BLaER1 treated with 17β-estradiol and CSF1 and Interleukin-3, amounts not matched to agents 10 nM and 100 nM (cell line): ENCODE data around the gene NLRP9.

Source experiments
- H3K27ac ChIP-seq, 11 experiments: shearing (Covaris generic); formaldehyde crosslinking; 2 replicates each; pipeline ENCODE4 v1.8.1; 2022
- H3K27me3 ChIP-seq, 11 experiments: shearing (Covaris generic); formaldehyde crosslinking; 2 replicates each; pipeline ENCODE4 v1.8.1; 2022
- H3K36me3 ChIP-seq, 11 experiments: shearing (Covaris generic); formaldehyde crosslinking; 2 replicates each; pipeline ENCODE4 v1.8.1; 2022
- H3K4me1 ChIP-seq, 10 experiments: shearing (Covaris generic); formaldehyde crosslinking; 2 replicates each; pipeline ENCODE4 v1.8.1; 2022
- H3K4me2 ChIP-seq, 11 experiments: shearing (Covaris generic); formaldehyde crosslinking; 2 replicates each; pipeline ENCODE4 v1.8.1; 2022
- H3K4me3 ChIP-seq, 10 experiments: shearing (Covaris generic); formaldehyde crosslinking; 2 replicates each; pipeline ENCODE4 v1.8.1; 2022
- H3K9ac ChIP-seq, 11 experiments: shearing (Covaris generic); formaldehyde crosslinking; 2 replicates each; pipeline ENCODE4 v1.8.1; 2022
- H3K9me3 ChIP-seq, 11 experiments: shearing (Covaris generic); formaldehyde crosslinking; replicated peaks in 1 of 11; 2 replicates each; pipeline ENCODE4 v1.8.1; 2022
- H4K20me1 ChIP-seq, 11 experiments: shearing (Covaris generic); formaldehyde crosslinking; 2 replicates each; pipeline ENCODE4 v1.8.1; 2022
- Cebpa-rat ChIP-seq, 11 experiments: shearing (Covaris generic); IDR thresholded peaks; 2 replicates each; pipeline ENCODE4 v1.8.1; 2022

Gene NLRP9

DNA sequence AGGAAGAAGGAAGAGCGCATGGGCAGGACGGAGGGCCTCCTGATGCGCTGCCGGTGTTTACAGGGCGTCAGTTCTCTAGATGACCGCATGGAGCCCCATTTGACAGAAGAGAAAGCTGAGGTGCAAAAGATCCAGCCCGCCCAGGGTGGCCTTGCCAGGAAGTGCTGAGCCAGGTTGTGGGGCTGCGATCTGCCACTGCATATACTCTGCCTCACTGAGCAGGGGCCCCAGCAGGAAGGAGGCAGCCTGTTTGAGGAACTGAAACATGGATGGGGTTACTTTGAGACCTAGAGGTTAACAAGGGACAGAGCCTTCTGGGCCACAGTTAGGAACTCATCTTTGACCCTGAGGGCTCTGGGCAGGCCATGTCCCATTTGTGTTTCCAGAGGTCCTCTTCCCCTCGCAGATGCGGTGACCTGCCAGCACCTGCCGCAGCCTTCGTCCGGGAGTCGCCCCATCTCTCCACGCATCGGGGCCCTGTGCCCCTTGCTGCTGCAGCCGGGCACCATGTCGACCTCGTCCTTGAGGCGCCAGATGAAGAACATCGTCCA lies 60.0 kb downstream of the NLRP9 start:
- Histone ChIP-seq H3K9me3 (no peaks in the 10 kb centered on the region), H3K9ac (peak overlapping the region; percentile 93 to 98 (median 97)), H3K4me1 (peaks cover 56 to 71% (median 65%) of the 10 kb centered on the region in 10 experiments), H3K36me3 (peaks cover 55 to 71% (median 60%) of the 10 kb centered on the region in 11 experiments), H4K20me1 (peaks cover 48 to 96% (median 83%) of the 10 kb centered on the region in 11 experiments), H3K27me3 (no peaks in the 10 kb centered on the region), H3K27ac (peak overlapping the region; percentile 92 to 98 (median 95)), H3K4me3 (peak overlapping the region; percentile 79 to 98 (median 92); a peak in 19 of 20 replicates), H3K4me2 (peak overlapping the region; percentile 87 to 98 (median 93))
- TF ChIP-seq Cebpa-rat (IDR thresholded peaks at IDR 0.05), result no peak

GRCh38 chr19:55677572-55678028 lies 60.6 kb downstream of the NLRP9 start:
- H3K9me3 ChIP-seq, result no peaks in the 10 kb centered on the region
- H3K9ac ChIP-seq, result peak overlapping the region; percentile 93 to 98 (median 97)
- H3K27ac ChIP-seq, result peak overlapping the region; percentile 92 to 98 (median 95)
- peaks cover 62 to 77% (median 70%) of the 10 kb centered on the region in 10 experiments for H3K4me1 ChIP-seq
- peak overlapping the region; percentile 79 to 98 (median 92) for H3K4me3 ChIP-seq
- H3K36me3 ChIP-seq, result peaks cover 54 to 71% (median 60%) of the 10 kb centered on the region in 11 experiments
- peaks cover 48 to 96% (median 83%) of the 10 kb centered on the region in 11 experiments for H4K20me1 ChIP-seq
- no peaks in the 10 kb centered on the region for H3K27me3 ChIP-seq
- no peak for TF ChIP-seq Cebpa-rat (IDR thresholded peaks at IDR 0.05)
- H3K4me2 ChIP-seq, result peak overlapping the region; percentile 87 to 98 (median 93)

DNA sequence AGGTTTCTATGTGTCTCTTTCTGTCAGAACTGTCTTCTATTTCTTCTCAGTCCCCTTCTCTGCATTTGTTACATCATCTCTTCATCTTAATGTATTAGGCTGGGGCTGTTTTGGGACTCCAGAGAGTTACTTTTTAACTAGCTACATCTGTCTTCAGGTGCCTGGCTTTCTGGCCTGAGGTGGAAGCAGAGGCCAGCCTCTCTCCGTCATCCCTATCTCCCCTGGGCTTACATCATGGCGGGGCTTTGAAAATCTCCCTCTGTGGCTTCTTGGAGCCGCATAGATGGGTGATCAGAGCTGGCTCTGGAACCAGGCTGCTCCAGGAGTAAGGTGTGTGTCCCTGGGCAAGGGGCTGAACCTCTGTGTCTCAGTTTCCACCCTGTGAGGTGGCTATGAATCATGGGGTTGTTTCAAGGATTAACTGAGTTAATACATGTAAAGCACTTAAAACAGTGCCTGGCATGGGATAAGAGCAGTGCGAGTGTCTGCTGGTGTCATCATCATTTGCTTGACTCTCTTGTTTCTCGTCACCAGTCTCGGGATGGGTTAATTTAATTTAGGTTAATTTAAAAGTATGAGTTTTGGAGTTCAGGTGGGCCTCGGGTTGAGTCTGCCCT lies 61.2 kb downstream of the NLRP9 start:
- Histone ChIP-seq H3K4me2 (peak overlapping the region; percentile 87 to 98 (median 93)), H3K9ac (peak overlapping the region; percentile 93 to 98 (median 97)), H3K9me3 (no peaks in the 10 kb centered on the region), H3K4me3 (peak overlapping the region; percentile 79 to 98 (median 92)), H3K36me3 (peaks cover 52 to 71% (median 60%) of the 10 kb centered on the region in 11 experiments), H3K27me3 (no peaks in the 10 kb centered on the region), H3K27ac (peak overlapping the region; percentile 92 to 98 (median 95)), H4K20me1 (peaks cover 48 to 96% (median 83%) of the 10 kb centered on the region in 11 experiments), H3K4me1 (peaks cover 63 to 83% (median 76%) of the 10 kb centered on the region in 10 experiments)
- no peak for TF ChIP-seq Cebpa-rat (IDR thresholded peaks at IDR 0.05)

DNA sequence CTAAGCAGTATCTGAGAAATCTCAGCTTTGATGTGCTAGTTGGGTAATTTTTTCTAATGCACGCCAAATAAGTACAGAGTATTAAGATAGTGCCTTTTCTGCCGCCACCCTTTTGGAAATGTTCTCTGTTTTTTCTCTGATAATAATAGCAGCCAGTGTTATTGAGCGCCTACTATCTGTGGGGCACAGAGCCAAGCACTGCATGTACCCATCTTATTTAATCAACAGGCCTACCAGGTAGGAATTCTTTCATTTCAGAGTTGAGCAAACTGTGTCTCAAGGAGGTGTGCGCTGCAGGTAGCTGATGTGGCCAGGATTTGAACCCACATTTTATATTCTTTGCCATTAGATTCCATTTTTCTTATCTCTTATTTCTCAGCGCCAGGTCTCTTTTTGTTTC lies 61.8 kb downstream of the NLRP9 start:
- H3K27me3 ChIP-seq, result no peaks in the 10 kb centered on the region
- peak overlapping the region; percentile 87 to 98 (median 93) for H3K4me2 ChIP-seq
- H3K9me3 ChIP-seq, result no peaks in the 10 kb centered on the region
- peaks cover 58 to 87% (median 82%) of the 10 kb centered on the region in 10 experiments for H3K4me1 ChIP-seq
- H4K20me1 ChIP-seq, result peaks cover 48 to 96% (median 83%) of the 10 kb centered on the region in 11 experiments
- peak overlapping the region; percentile 93 to 98 (median 97) for H3K9ac ChIP-seq
- peak overlapping the region; percentile 79 to 98 (median 92) for H3K4me3 ChIP-seq
- no peak for TF ChIP-seq Cebpa-rat (IDR thresholded peaks at IDR 0.05)
- H3K27ac ChIP-seq, result peak overlapping the region; percentile 92 to 98 (median 95)
- peaks cover 46 to 71% (median 60%) of the 10 kb centered on the region in 11 experiments for H3K36me3 ChIP-seq

DNA sequence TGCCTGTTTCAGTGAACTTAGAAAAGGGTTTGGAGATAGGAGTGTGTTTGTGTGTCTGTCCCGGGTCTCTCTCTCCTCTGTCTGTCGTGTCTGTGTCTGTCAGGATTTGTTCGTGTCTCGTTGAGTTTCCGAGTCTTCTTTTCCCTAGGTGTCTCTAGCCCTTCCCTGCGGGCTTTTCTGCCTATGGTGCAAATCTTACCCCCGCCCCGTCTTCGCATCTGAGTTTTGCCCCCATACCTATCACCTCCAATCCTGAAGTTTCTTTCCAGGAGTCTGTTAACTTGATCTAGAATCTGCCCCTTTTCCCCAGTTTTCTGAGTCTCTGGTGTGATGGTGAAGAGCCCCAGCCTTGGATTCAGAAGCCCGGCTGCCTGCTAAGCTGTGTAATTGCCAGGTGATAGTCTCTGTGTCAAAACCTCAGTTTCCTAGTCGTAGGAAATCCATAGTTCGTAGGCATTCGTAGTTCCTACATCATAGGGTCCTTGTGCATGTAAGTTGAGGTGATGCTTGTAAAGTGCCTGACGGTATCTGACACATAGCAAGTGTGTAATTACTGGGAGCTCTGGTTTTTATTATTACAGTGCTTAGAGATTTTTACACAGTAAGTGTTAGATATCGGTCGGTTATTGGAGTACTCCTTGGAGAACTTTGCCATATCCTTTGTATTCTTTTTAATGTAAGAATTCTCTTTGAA lies 62.4 kb downstream of the NLRP9 start:
- Histone ChIP-seq H3K4me3 (peak overlapping the region; percentile 79 to 98 (median 92)), H3K36me3 (peaks cover 41 to 70% (median 59%) of the 10 kb centered on the region in 11 experiments), H3K27ac (peak overlapping the region; percentile 92 to 98 (median 95)), H3K9ac (peak overlapping the region; percentile 93 to 98 (median 97)), H3K27me3 (no peaks in the 10 kb centered on the region), H4K20me1 (peaks cover 48 to 96% (median 83%) of the 10 kb centered on the region in 11 experiments), H3K4me2 (peak overlapping the region; percentile 87 to 98 (median 93)), H3K4me1 (peaks cover 53 to 87% (median 82%) of the 10 kb centered on the region in 10 experiments), H3K9me3 (no peaks in the 10 kb centered on the region)
- no peak for TF ChIP-seq Cebpa-rat (IDR thresholded peaks at IDR 0.05)

DNA sequence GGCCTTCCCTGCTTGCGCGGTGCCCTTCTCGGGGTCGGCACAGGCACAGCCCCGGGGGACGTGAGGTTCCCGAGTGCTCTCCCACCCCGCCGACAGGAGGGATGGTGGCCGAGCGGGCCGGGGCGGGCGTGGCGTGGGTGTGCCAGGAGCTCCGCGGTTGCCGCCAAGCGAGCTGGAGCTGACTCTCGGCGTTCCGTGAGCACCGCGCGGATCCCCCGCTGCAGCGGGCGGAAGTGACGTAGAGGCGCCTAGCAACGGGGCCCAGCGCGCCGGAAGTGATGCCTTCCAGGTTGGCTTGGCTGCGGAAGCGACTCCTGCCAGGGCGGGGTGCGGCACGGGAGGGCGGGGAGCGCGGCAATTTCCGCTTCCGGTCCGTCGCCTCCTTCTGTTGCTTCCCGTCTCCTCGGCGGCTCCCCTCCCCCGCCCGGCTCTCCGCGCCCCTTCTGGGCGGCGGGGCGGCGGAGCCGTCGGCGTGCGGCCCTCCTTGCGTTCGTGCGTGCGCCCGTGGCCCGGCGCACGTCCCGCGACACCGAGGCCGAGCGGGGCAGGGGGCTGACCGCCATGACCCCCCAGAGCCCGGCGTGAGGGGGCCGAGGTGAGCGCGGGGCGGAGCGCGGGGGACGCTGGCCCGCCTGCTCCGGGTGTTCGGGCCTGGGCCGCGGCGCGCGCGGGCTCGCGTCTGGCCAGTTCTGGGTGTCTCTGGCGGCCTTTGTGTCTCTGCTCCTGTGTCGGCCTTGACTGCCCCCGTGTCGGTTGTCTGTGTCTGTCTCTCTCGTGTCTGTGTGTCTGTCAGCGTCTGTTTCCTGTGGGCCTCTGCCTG lies 63.2 kb downstream of the NLRP9 start, which contains the start of gene EPN1:
TSS of gene EPN1 (plus strand) at position 386 of the 820 bp plus-strand sequence. CDS start 3,402 bp downstream, outside the sequence.
- no peak for TF ChIP-seq Cebpa-rat (IDR thresholded peaks at IDR 0.05)
- H3K27ac ChIP-seq, result peak within 1 kb of the TSS; percentile 92 to 98 (median 95)
- H3K9me3 ChIP-seq, result no peaks in the 10 kb centered on the region
- peaks cover 48 to 96% (median 83%) of the 10 kb centered on the region in 11 experiments for H4K20me1 ChIP-seq
- peak within 1 kb of the TSS; percentile 79 to 98 (median 92) for H3K4me3 ChIP-seq
- peak within 1 kb of the TSS; percentile 93 to 98 (median 97) for H3K9ac ChIP-seq
- H3K27me3 ChIP-seq, result no peaks in the 10 kb centered on the region
- peaks cover 41 to 70% (median 59%) of the 10 kb centered on the region in 11 experiments for H3K36me3 ChIP-seq
- peaks cover 52 to 87% (median 82%) of the 10 kb centered on the region in 10 experiments for H3K4me1 ChIP-seq
- H3K4me2 ChIP-seq, result peak within 1 kb of the TSS; percentile 87 to 98 (median 93)

- no peaks in the 10 kb centered on the region for H3K27me3 ChIP-seq
- H3K27ac ChIP-seq, result peak overlapping the region; percentile 47 to 98 (median 94)
- no peak for TF ChIP-seq Cebpa-rat (IDR thresholded peaks at IDR 0.05)
- H3K9ac ChIP-seq, result peak overlapping the region; percentile 93 to 98 (median 97)
- H3K4me1 ChIP-seq, result peaks cover 48 to 81% (median 77%) of the 10 kb centered on the region in 10 experiments
- peak overlapping the region; percentile 79 to 98 (median 92) for H3K4me3 ChIP-seq
- H3K4me2 ChIP-seq, result peak overlapping the region; percentile 68 to 97 (median 90)
- no peaks in the 10 kb centered on the region for H3K9me3 ChIP-seq
- peaks cover 41 to 70% (median 59%) of the 10 kb centered on the region in 11 experiments for H3K36me3 ChIP-seq
- peaks cover 48 to 96% (median 83%) of the 10 kb centered on the region in 11 experiments for H4K20me1 ChIP-seq
Measured at GRCh38 chr19:55674459-55674840, 63.8 kb downstream of the NLRP9 start.

DNA sequence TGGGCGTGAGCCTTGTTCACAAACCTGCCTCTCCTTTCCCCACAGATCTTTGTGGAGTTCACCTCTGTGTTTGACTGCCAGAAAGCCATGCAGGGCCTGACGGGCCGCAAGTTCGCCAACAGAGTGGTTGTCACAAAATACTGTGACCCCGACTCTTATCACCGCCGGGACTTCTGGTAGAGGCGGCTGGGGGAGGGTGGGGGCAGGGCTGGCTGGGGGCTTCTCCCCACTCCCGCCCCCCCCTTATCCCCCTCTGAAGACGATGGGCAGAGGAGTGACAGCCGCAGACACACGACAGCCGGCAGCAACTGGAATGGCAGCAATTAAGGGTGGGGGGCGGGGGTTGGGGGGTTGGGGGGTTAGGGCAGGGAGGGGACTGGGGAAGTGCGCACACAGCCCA lies 64.3 kb downstream of the NLRP9 start:
- Histone ChIP-seq H4K20me1 (peaks cover 51 to 96% (median 83%) of the 10 kb centered on the region in 11 experiments), H3K9ac (peak overlapping the region in 5 of 11 experiments; percentile 17 to 39 (median 31); a peak in 6 of 22 replicates), H3K36me3 (peaks cover 41 to 70% (median 59%) of the 10 kb centered on the region in 11 experiments), H3K27ac (peak overlapping the region in 3 of 11 experiments; percentile 18 to 25 (median 21); a peak in 2 of 22 replicates), H3K9me3 (no peaks in the 10 kb centered on the region), H3K4me3 (no peak overlapping the region), H3K27me3 (no peaks in the 10 kb centered on the region), H3K4me1 (peaks cover 43 to 75% (median 71%) of the 10 kb centered on the region in 10 experiments), H3K4me2 (peak overlapping the region in 4 of 11 experiments; percentile 59 to 92 (median 78); a peak in 5 of 22 replicates)
- no peak for TF ChIP-seq Cebpa-rat (IDR thresholded peaks at IDR 0.05)
